IMR-90 (cell line): ENCODE results near the gene AGBL1. TPM values are rescaled to one million over a fixed set of nuclear protein-coding genes. Genes with fewer than 3 reads are reported as not detected.

Experiments
- ATAC-seq: fragments of 200-7000 bp; cut with Tn5 transposase; 2 replicates; pipeline ENCODE4 v1.9.1; 2020; ENCODE audit warnings: low read depth, mild to moderate bottlenecking, moderate library complexity
- BruUV-seq: library from RNA; stranded (reverse); fragments of 400-500 nt; replicated peaks from 2 replicates; lab custom pipeline; 2021; lab: Mats Ljungman, UMichigan
- CTCF ChIA-PET: fragments of 300-600 bp; formaldehyde crosslinking; extraction: SDS; loops from one replicate; lab custom pipeline; 2021; ENCODE audit warnings: antibody characterized with exemption; lab: Yijun Ruan, JAX
- POLR2A ChIA-PET: fragments of 300-600 bp; sonication (Branson Sonifier 250); formaldehyde crosslinking; loops from one replicate; lab custom pipeline; 2022; ENCODE audit warnings: antibody characterized with exemption; ENCODE audit not compliant: unreplicated experiment; lab: Charles Lee
- DNase-seq: peaks from one replicate; pipeline ENCODE4 v3.0.0; 2013
- H2AFZ ChIP-seq: replicated peaks from 2 replicates; pipeline ENCODE3; 2013; ENCODE audit warnings: low read length, mild to moderate bottlenecking; ENCODE audit not compliant: poor library complexity
- H2AK5ac ChIP-seq: 2 replicates; pipeline ENCODE4 v1.6.1; 2013; ENCODE audit warnings: low read depth, low read length, inconsistent platforms
- H2AK9ac ChIP-seq: replicated peaks from 2 replicates; pipeline ENCODE3; 2013; ENCODE audit warnings: mild to moderate bottlenecking, low read depth, low read length, moderate library complexity; ENCODE audit not compliant: poor library complexity
- H2BK120ac ChIP-seq: 2 replicates; pipeline ENCODE4 v1.6.1; 2013; ENCODE audit warnings: low read depth, low read length, inconsistent platforms
- H2BK15ac ChIP-seq: 3 replicates; pipeline ENCODE4 v1.6.1; 2013; ENCODE audit warnings: low read depth, low read length, inconsistent platforms
- H2BK20ac ChIP-seq: 2 replicates; pipeline ENCODE4 v1.6.1; 2013; ENCODE audit warnings: low read depth, mild to moderate bottlenecking, inconsistent platforms, low read length, moderate library complexity
- H2BK5ac ChIP-seq: 2 replicates; pipeline ENCODE4 v1.6.1; 2013; ENCODE audit warnings: mild to moderate bottlenecking, low read depth, low read length, inconsistent platforms; ENCODE audit not compliant: poor library complexity, severe bottlenecking
- H3K14ac ChIP-seq: replicated peaks from 2 replicates; pipeline ENCODE4 v1.6.1; 2013; ENCODE audit warnings: low read depth, low read length, inconsistent platforms
- H3K18ac ChIP-seq: 2 replicates; pipeline ENCODE4 v1.6.1; 2013; ENCODE audit warnings: low read depth, low read length, control low read depth
- H3K23ac ChIP-seq: 2 replicates; pipeline ENCODE4 v1.6.1; 2013; ENCODE audit warnings: low read depth, low read length, inconsistent platforms
- H3K27ac ChIP-seq: 2 replicates; pipeline ENCODE4 v1.5.1; 2013; ENCODE audit warnings: mild to moderate bottlenecking, control low read depth, low read length; ENCODE audit not compliant: insufficient read depth
- H3K27me3 ChIP-seq: 2 replicates; pipeline ENCODE4 v1.6.1; 2013; ENCODE audit warnings: low read length; ENCODE audit not compliant: control insufficient read depth, insufficient read depth
- H3K36me3 ChIP-seq: 2 replicates; pipeline ENCODE4 v1.6.1; 2013; ENCODE audit warnings: low read length, mixed read lengths; ENCODE audit not compliant: control insufficient read depth, insufficient read depth
- H3K4ac ChIP-seq: 2 replicates; pipeline ENCODE4 v1.6.1; 2013; ENCODE audit warnings: low read depth, low read length, inconsistent platforms
- H3K4me1 ChIP-seq: 2 replicates; pipeline ENCODE4 v1.6.1; 2013; ENCODE audit warnings: low read length, mixed read lengths; ENCODE audit not compliant: control insufficient read depth, insufficient read depth
- H3K4me2 ChIP-seq: 2 replicates; pipeline ENCODE4 v1.6.1; 2013; ENCODE audit warnings: low read depth, mild to moderate bottlenecking, control low read depth, low read length, moderate library complexity
- H3K4me3 ChIP-seq: 2 replicates; pipeline ENCODE4 v1.5.1; 2013; ENCODE audit warnings: low read depth, mild to moderate bottlenecking, control low read depth, low read length, moderate library complexity; ENCODE audit not compliant: insufficient read depth
- H3K56ac ChIP-seq: 2 replicates; pipeline ENCODE4 v1.6.1; 2013; ENCODE audit warnings: low read length, inconsistent platforms; ENCODE audit not compliant: insufficient read depth; ENCODE audit errors: extremely low read depth
- H3K79me1 ChIP-seq, 2 experiments: 2 replicates each; pipeline ENCODE4 v1.6.1; 2013; ENCODE audit warnings: low read length in 2 of 2, inconsistent platforms in 1 of 2, low read depth in 1 of 2
- H3K9ac ChIP-seq: 2 replicates; pipeline ENCODE4 v1.6.1; 2013; ENCODE audit warnings: low read depth, low read length, control low read depth
- H3K9me1 ChIP-seq: 2 replicates; pipeline ENCODE4 v1.6.1; 2013; ENCODE audit warnings: low read length, inconsistent platforms; ENCODE audit not compliant: insufficient read depth
- H3K9me3 ChIP-seq: 2 replicates; pipeline ENCODE4 v1.6.1; 2013; ENCODE audit warnings: low read length; ENCODE audit not compliant: control insufficient read depth, insufficient read depth
- H4K20me1 ChIP-seq: 2 replicates; pipeline ENCODE4 v1.6.1; 2013; ENCODE audit warnings: low read length, inconsistent platforms; ENCODE audit not compliant: insufficient read depth
- H4K5ac ChIP-seq: 2 replicates; pipeline ENCODE4 v1.6.1; 2013; ENCODE audit warnings: mild to moderate bottlenecking, low read depth, low read length, control low read depth
- H4K8ac ChIP-seq, 2 experiments: 2 replicates each; pipeline ENCODE4 v1.6.1; 2013; ENCODE audit warnings: low read depth in 2 of 2, low read length in 2 of 2, control low read depth in 1 of 2, inconsistent platforms in 1 of 2
- H4K91ac ChIP-seq: 2 replicates; pipeline ENCODE4 v1.6.1; 2013; ENCODE audit warnings: low read depth, low read length, inconsistent platforms; ENCODE audit not compliant: insufficient read depth
- BHLHE40 ChIP-seq: fragments of 150-350 bp; IDR thresholded peaks from 2 replicates; pipeline ENCODE4 v1.6.1; 2016; ENCODE audit warnings: mild to moderate bottlenecking, low read depth, low read length
- CEBPB ChIP-seq: IDR thresholded peaks from 2 replicates; pipeline ENCODE4 v1.6.1; 2012; ENCODE audit warnings: low read depth, low read length, improper control_type of control experiment
- CHD1 ChIP-seq: IDR thresholded peaks from 2 replicates; pipeline ENCODE4 v1.6.1; 2012; ENCODE audit warnings: low read depth, low read length, improper control_type of control experiment
- CTCF ChIP-seq: conservative IDR thresholded peaks from 2 replicates; pipeline ENCODE4 v1.5.1; 2012; ENCODE audit warnings: mild to moderate bottlenecking, low read depth, low read length, improper control_type of control experiment
- ELK1 ChIP-seq: fragments of 150-350 bp; IDR thresholded peaks from 2 replicates; pipeline ENCODE4 v1.6.1; 2016; ENCODE audit warnings: low read depth, mild to moderate bottlenecking, low read length, moderate library complexity, borderline replicate concordance
- FOS ChIP-seq: fragments of 150-350 bp; IDR thresholded peaks from 2 replicates; pipeline ENCODE4 v1.6.1; 2016; ENCODE audit warnings: low read depth, low read length
- MAFK ChIP-seq: IDR thresholded peaks from 2 replicates; pipeline ENCODE4 v1.6.1; 2012; ENCODE audit warnings: low read depth, low read length, improper control_type of control experiment
- MAZ ChIP-seq: IDR thresholded peaks from 2 replicates; pipeline ENCODE4 v1.6.1; 2012; ENCODE audit warnings: low read depth, mild to moderate bottlenecking, low read length, improper control_type of control experiment, moderate library complexity, borderline replicate concordance
- MXI1 ChIP-seq: IDR thresholded peaks from 2 replicates; pipeline ENCODE4 v1.6.1; 2012; ENCODE audit warnings: low read depth, mild to moderate bottlenecking, low read length, moderate library complexity, borderline replicate concordance
- NFE2L2 ChIP-seq: fragments of 150-350 bp; IDR thresholded peaks from 2 replicates; pipeline ENCODE4 v1.6.1; 2016; ENCODE audit warnings: low read depth, mild to moderate bottlenecking, low read length
- POLR2A ChIP-seq: IDR thresholded peaks from 2 replicates; pipeline ENCODE4 v1.6.1; 2012; ENCODE audit warnings: mild to moderate bottlenecking, low read depth, low read length
- RAD21 ChIP-seq: IDR thresholded peaks from 2 replicates; pipeline ENCODE4 v1.6.1; 2012; ENCODE audit warnings: low read length, improper control_type of control experiment
- RFX5 ChIP-seq: IDR thresholded peaks from 2 replicates; pipeline ENCODE4 v1.8.0; 2012; ENCODE audit warnings: low read depth, mild to moderate bottlenecking, low read length, moderate library complexity
- SMC3 ChIP-seq: fragments of 150-350 bp; IDR thresholded peaks from 2 replicates; pipeline ENCODE4 v1.6.1; 2016; ENCODE audit warnings: low read depth, mild to moderate bottlenecking, antibody characterized with exemption, low read length, moderate library complexity
- USF2 ChIP-seq: fragments of 150-350 bp; IDR thresholded peaks from 2 replicates; pipeline ENCODE4 v1.6.1; 2017; ENCODE audit warnings: mild to moderate bottlenecking, antibody characterized with exemption, low read length, low read depth
- WGBS, 2 experiments: methylation state at CpG; one replicate each; pipeline versions ENCODE4 v1.1.5 to v1.1.7; 2013; ENCODE audit warnings: missing lambda C conversion rate in 2 of 2; ENCODE audit not compliant: insufficient read length in 1 of 2; ENCODE audit errors: extremely low coverage in 2 of 2; 5-methylcytosine and 5-hydroxymethylcytosine counted together
- dilution Hi-C: fragments of 300-500 bp; cut with HindIII; formaldehyde crosslinking; loops from one replicate; pipeline ENCODE4 v1.14.3; 2018; ENCODE audit warnings: low sequenced_read_pairs; ENCODE audit not compliant: unreplicated experiment
- in situ Hi-C: fragments of 300-500 bp; cut with MboI; formaldehyde crosslinking; loops from 3 replicates; pipeline ENCODE4 v1.14.3; 2019; ENCODE audit warnings: low sequenced_read_pairs, inconsistent platforms, mixed read lengths
- intact Hi-C: fragments of 100-400 bp; cut with micrococcal nuclease; formaldehyde crosslinking; loops from 2 replicates; pipeline ENCODE4 v1.10.0; 2022
- polyA plus RNA-seq, 3 experiments: library from polyadenylated mRNA; depleted of rRNA; stranded (reverse); fragments of >200 nt; gene quantifications; 2 replicates each; pipeline ENCODE4 v1.2.3, GENCODE V29; 2012; ENCODE audit warnings: low replicate concordance in 1 of 3
- total RNA-seq: library from RNA; depleted of rRNA; stranded (reverse); fragments of >200 nt; gene quantifications from 2 replicates; pipeline ENCODE4 v1.2.3, GENCODE V29; 2012

Gene AGBL1
- total and polyA plus RNA-seq, 2 of the 4 experiments (the other 2 are of a cell fraction), result not detected

GRCh38 chr15:86036243-86036642 is 43.4 kb upstream of the AGBL1 start:
- H3K36me3 ChIP-seq, result no peaks in the 10 kb centered on the region
- ChIA-PET POLR2A (no interaction called here), CTCF (no interaction called here)
- H3K9ac ChIP-seq, result no peak overlapping the region
- no peak overlapping the region for H3K56ac ChIP-seq
- H4K91ac ChIP-seq, result no peak overlapping the region
- no peaks in the 10 kb centered on the region for H3K27me3 ChIP-seq
- BruUV-seq, result no TSS peak
- H3K4ac ChIP-seq, result no peak overlapping the region
- no peak overlapping the region for H2BK5ac ChIP-seq
- TF ChIP-seq MXI1 (no peak), RFX5 (no peak), NFE2L2 (no peak), CTCF (no peak), BHLHE40 (no peak), ELK1 (no peak), POLR2A (no peak), CHD1 (no peak), RAD21 (no peak), MAZ (no peak), USF2 (no peak), MAFK (no peak), SMC3 (no peak), FOS (no peak), CEBPB (no peak)
- no peak for ATAC-seq
- dilution Hi-C loops (no loop called here), intact Hi-C loops (no loop called here), in situ Hi-C loops (no loop called here)
- H3K4me3 ChIP-seq, result no peak overlapping the region
- H3K23ac ChIP-seq, result no peak overlapping the region
- H2AK9ac ChIP-seq, result no peak overlapping the region
- no peak overlapping the region for H3K27ac ChIP-seq
- no peaks in the 10 kb centered on the region for H3K4me1 ChIP-seq
- no peak overlapping the region for H2AFZ ChIP-seq
- peaks cover 11% of the 10 kb centered on the region for H3K9me3 ChIP-seq
- no peak overlapping the region for H2AK5ac ChIP-seq
- H4K8ac ChIP-seq, result no peak overlapping the region
- no peaks in the 10 kb centered on the region for H3K79me1 ChIP-seq
- H3K9me1 ChIP-seq, result no peaks in the 10 kb centered on the region
- no peak overlapping the region for H4K5ac ChIP-seq
- no peak overlapping the region for H3K14ac ChIP-seq
- H3K4me2 ChIP-seq, result no peak overlapping the region
- H4K20me1 ChIP-seq, result no peaks in the 10 kb centered on the region
- no peak overlapping the region for H2BK120ac ChIP-seq
- WGBS, 2 experiments, result 50% methylated on average over 1 of the region's 1 CpG; no CpG with 5 or more reads in 1 of the 2 experiments
- H3K18ac ChIP-seq, result no peak overlapping the region
- H2BK15ac ChIP-seq, result no peak overlapping the region
- no peak overlapping the region for H2BK20ac ChIP-seq
- DNase-seq, result no peak
